ENCODE results near the gene KLHL25.

DNA sequence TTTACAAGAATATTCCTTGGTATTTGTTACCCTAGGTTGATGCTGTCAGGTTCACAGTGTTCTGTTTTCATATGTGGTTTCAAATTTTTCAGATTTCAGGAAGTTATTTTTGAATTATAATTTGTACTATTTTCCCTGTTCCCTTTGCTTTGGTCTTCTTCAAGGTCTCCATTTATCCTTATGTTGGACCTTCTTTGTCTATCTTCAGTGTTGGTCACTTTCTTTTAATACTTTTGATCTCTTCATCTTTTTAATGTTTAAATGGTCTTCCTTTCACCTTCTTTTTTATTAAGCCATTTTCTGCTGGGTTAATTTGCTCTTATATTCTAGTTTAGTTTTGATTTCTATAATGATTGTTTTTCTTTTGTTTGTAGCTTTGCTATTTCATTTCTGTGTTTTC lies 61.3 kb downstream of the KLHL25 start:
- no peak for TF ChIP-seq BRD4 (CRISPR knock-in tag; IDR thresholded peaks at IDR 0.05)
- no peak for TF ChIP-seq ZBTB38 (CRISPR knock-in tag; IDR thresholded peaks at IDR 0.05)
- no peak for TF ChIP-seq DPF2 (CRISPR knock-in tag; IDR thresholded peaks at IDR 0.05; ENCODE audit: borderline replicate concordance, low read depth)
- TF ChIP-seq PHF8 (CRISPR knock-in tag; IDR thresholded peaks at IDR 0.05): no peak
- no peak for TF ChIP-seq ZSCAN30 (CRISPR knock-in tag; IDR thresholded peaks at IDR 0.05)
- TF ChIP-seq, protein P1, sequence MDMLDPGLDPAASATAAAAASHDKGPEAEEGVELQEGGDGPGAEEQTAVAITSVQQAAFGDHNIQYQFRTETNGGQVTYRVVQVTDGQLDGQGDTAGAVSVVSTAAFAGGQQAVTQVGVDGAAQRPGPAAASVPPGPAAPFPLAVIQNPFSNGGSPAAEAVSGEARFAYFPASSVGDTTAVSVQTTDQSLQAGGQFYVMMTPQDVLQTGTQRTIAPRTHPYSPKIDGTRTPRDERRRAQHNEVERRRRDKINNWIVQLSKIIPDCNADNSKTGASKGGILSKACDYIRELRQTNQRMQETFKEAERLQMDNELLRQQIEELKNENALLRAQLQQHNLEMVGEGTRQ (IDR thresholded peaks at IDR 0.05; ENCODE audit: low read depth, low read length): no peak
- TF ChIP-seq, protein P1 (CRISPR knock-in tag; IDR thresholded peaks at IDR 0.05; ENCODE audit: borderline replicate concordance): no peak
- no peak for TF ChIP-seq RBAK (CRISPR knock-in tag; IDR thresholded peaks at IDR 0.05)
- TF ChIP-seq HOXA7 (CRISPR knock-in tag; IDR thresholded peaks at IDR 0.05): no peak
- no peak for TF ChIP-seq MIER3 (CRISPR knock-in tag; IDR thresholded peaks at IDR 0.05; ENCODE audit: borderline replicate concordance)
- TF ChIP-seq SUZ12 (IDR thresholded peaks at IDR 0.05; ENCODE audit: low read depth, low read length): no peak
- no peak for TF ChIP-seq ZNF263 (CRISPR knock-in tag; IDR thresholded peaks at IDR 0.05)
- TF ChIP-seq NFYB (CRISPR knock-in tag; IDR thresholded peaks at IDR 0.05): no peak

All from HepG2 (cell line).